IMR-90 (cell line): Measurements from ENCODE around the gene SMTNL1. TPM values are rescaled to one million over a fixed set of nuclear protein-coding genes. Genes with fewer than 3 reads are reported as not detected.
A peak's percentile ranks its signal among the peaks of the same experiment; 100 is the strongest.

Source experiments
- ATAC-seq: fragments of 200-7000 bp; cut with Tn5 transposase; 2 replicates; pipeline ENCODE4 v1.9.1; 2020; ENCODE audit warnings: low read depth, mild to moderate bottlenecking, moderate library complexity
- BruUV-seq: library from RNA; stranded (reverse); fragments of 400-500 nt; replicated peaks from 2 replicates; lab custom pipeline; 2021; lab: Mats Ljungman, UMichigan
- CTCF ChIA-PET: fragments of 300-600 bp; formaldehyde crosslinking; extraction: SDS; loops from one replicate; lab custom pipeline; 2021; ENCODE audit warnings: antibody characterized with exemption; lab: Yijun Ruan, JAX
- POLR2A ChIA-PET: fragments of 300-600 bp; sonication (Branson Sonifier 250); formaldehyde crosslinking; loops from one replicate; lab custom pipeline; 2022; ENCODE audit warnings: antibody characterized with exemption; ENCODE audit not compliant: unreplicated experiment; lab: Charles Lee
- DNase-seq: peaks from one replicate; pipeline ENCODE4 v3.0.0; 2013
- H2AFZ ChIP-seq: replicated peaks from 2 replicates; pipeline ENCODE3; 2013; ENCODE audit warnings: low read length, mild to moderate bottlenecking; ENCODE audit not compliant: poor library complexity
- H2AK5ac ChIP-seq: 2 replicates; pipeline ENCODE4 v1.6.1; 2013; ENCODE audit warnings: low read depth, low read length, inconsistent platforms
- H2AK9ac ChIP-seq: replicated peaks from 2 replicates; pipeline ENCODE3; 2013; ENCODE audit warnings: mild to moderate bottlenecking, low read depth, low read length, moderate library complexity; ENCODE audit not compliant: poor library complexity
- H2BK120ac ChIP-seq: 2 replicates; pipeline ENCODE4 v1.6.1; 2013; ENCODE audit warnings: low read depth, low read length, inconsistent platforms
- H2BK15ac ChIP-seq: 3 replicates; pipeline ENCODE4 v1.6.1; 2013; ENCODE audit warnings: low read depth, low read length, inconsistent platforms
- H2BK20ac ChIP-seq: 2 replicates; pipeline ENCODE4 v1.6.1; 2013; ENCODE audit warnings: low read depth, mild to moderate bottlenecking, inconsistent platforms, low read length, moderate library complexity
- H2BK5ac ChIP-seq: 2 replicates; pipeline ENCODE4 v1.6.1; 2013; ENCODE audit warnings: mild to moderate bottlenecking, low read depth, low read length, inconsistent platforms; ENCODE audit not compliant: poor library complexity, severe bottlenecking
- H3K14ac ChIP-seq: replicated peaks from 2 replicates; pipeline ENCODE4 v1.6.1; 2013; ENCODE audit warnings: low read depth, low read length, inconsistent platforms
- H3K18ac ChIP-seq: 2 replicates; pipeline ENCODE4 v1.6.1; 2013; ENCODE audit warnings: low read depth, low read length, control low read depth
- H3K23ac ChIP-seq: 2 replicates; pipeline ENCODE4 v1.6.1; 2013; ENCODE audit warnings: low read depth, low read length, inconsistent platforms
- H3K27ac ChIP-seq: 2 replicates; pipeline ENCODE4 v1.5.1; 2013; ENCODE audit warnings: mild to moderate bottlenecking, control low read depth, low read length; ENCODE audit not compliant: insufficient read depth
- H3K27me3 ChIP-seq: 2 replicates; pipeline ENCODE4 v1.6.1; 2013; ENCODE audit warnings: low read length; ENCODE audit not compliant: control insufficient read depth, insufficient read depth
- H3K36me3 ChIP-seq: 2 replicates; pipeline ENCODE4 v1.6.1; 2013; ENCODE audit warnings: low read length, mixed read lengths; ENCODE audit not compliant: control insufficient read depth, insufficient read depth
- H3K4ac ChIP-seq: 2 replicates; pipeline ENCODE4 v1.6.1; 2013; ENCODE audit warnings: low read depth, low read length, inconsistent platforms
- H3K4me1 ChIP-seq: 2 replicates; pipeline ENCODE4 v1.6.1; 2013; ENCODE audit warnings: low read length, mixed read lengths; ENCODE audit not compliant: control insufficient read depth, insufficient read depth
- H3K4me2 ChIP-seq: 2 replicates; pipeline ENCODE4 v1.6.1; 2013; ENCODE audit warnings: low read depth, mild to moderate bottlenecking, control low read depth, low read length, moderate library complexity
- H3K4me3 ChIP-seq: 2 replicates; pipeline ENCODE4 v1.5.1; 2013; ENCODE audit warnings: low read depth, mild to moderate bottlenecking, control low read depth, low read length, moderate library complexity; ENCODE audit not compliant: insufficient read depth
- H3K56ac ChIP-seq: 2 replicates; pipeline ENCODE4 v1.6.1; 2013; ENCODE audit warnings: low read length, inconsistent platforms; ENCODE audit not compliant: insufficient read depth; ENCODE audit errors: extremely low read depth
- H3K79me1 ChIP-seq, 2 experiments: 2 replicates each; pipeline ENCODE4 v1.6.1; 2013; ENCODE audit warnings: low read length in 2 of 2, inconsistent platforms in 1 of 2, low read depth in 1 of 2
- H3K9ac ChIP-seq: 2 replicates; pipeline ENCODE4 v1.6.1; 2013; ENCODE audit warnings: low read depth, low read length, control low read depth
- H3K9me1 ChIP-seq: 2 replicates; pipeline ENCODE4 v1.6.1; 2013; ENCODE audit warnings: low read length, inconsistent platforms; ENCODE audit not compliant: insufficient read depth
- H3K9me3 ChIP-seq: 2 replicates; pipeline ENCODE4 v1.6.1; 2013; ENCODE audit warnings: low read length; ENCODE audit not compliant: control insufficient read depth, insufficient read depth
- H4K20me1 ChIP-seq: 2 replicates; pipeline ENCODE4 v1.6.1; 2013; ENCODE audit warnings: low read length, inconsistent platforms; ENCODE audit not compliant: insufficient read depth
- H4K5ac ChIP-seq: 2 replicates; pipeline ENCODE4 v1.6.1; 2013; ENCODE audit warnings: mild to moderate bottlenecking, low read depth, low read length, control low read depth
- H4K8ac ChIP-seq, 2 experiments: 2 replicates each; pipeline ENCODE4 v1.6.1; 2013; ENCODE audit warnings: low read depth in 2 of 2, low read length in 2 of 2, control low read depth in 1 of 2, inconsistent platforms in 1 of 2
- H4K91ac ChIP-seq: 2 replicates; pipeline ENCODE4 v1.6.1; 2013; ENCODE audit warnings: low read depth, low read length, inconsistent platforms; ENCODE audit not compliant: insufficient read depth
- CHD1 ChIP-seq: IDR thresholded peaks from 2 replicates; pipeline ENCODE4 v1.6.1; 2012; ENCODE audit warnings: low read depth, low read length, improper control_type of control experiment
- CTCF ChIP-seq: conservative IDR thresholded peaks from 2 replicates; pipeline ENCODE4 v1.5.1; 2012; ENCODE audit warnings: mild to moderate bottlenecking, low read depth, low read length, improper control_type of control experiment
- MXI1 ChIP-seq: IDR thresholded peaks from 2 replicates; pipeline ENCODE4 v1.6.1; 2012; ENCODE audit warnings: low read depth, mild to moderate bottlenecking, low read length, moderate library complexity, borderline replicate concordance
- NFE2L2 ChIP-seq: fragments of 150-350 bp; IDR thresholded peaks from 2 replicates; pipeline ENCODE4 v1.6.1; 2016; ENCODE audit warnings: low read depth, mild to moderate bottlenecking, low read length
- RCOR1 ChIP-seq: IDR thresholded peaks from 2 replicates; pipeline ENCODE4 v1.6.1; 2012; ENCODE audit warnings: mild to moderate bottlenecking, low read length, improper control_type of control experiment; ENCODE audit not compliant: insufficient replicate concordance
- RFX5 ChIP-seq: IDR thresholded peaks from 2 replicates; pipeline ENCODE4 v1.8.0; 2012; ENCODE audit warnings: low read depth, mild to moderate bottlenecking, low read length, moderate library complexity
- WGBS, 2 experiments: methylation state at CpG; one replicate each; pipeline versions ENCODE4 v1.1.5 to v1.1.7; 2013; ENCODE audit warnings: missing lambda C conversion rate in 2 of 2; ENCODE audit not compliant: insufficient read length in 1 of 2; ENCODE audit errors: extremely low coverage in 2 of 2; 5-methylcytosine and 5-hydroxymethylcytosine counted together
- dilution Hi-C: fragments of 300-500 bp; cut with HindIII; formaldehyde crosslinking; loops from one replicate; pipeline ENCODE4 v1.14.3; 2018; ENCODE audit warnings: low sequenced_read_pairs; ENCODE audit not compliant: unreplicated experiment
- in situ Hi-C: fragments of 300-500 bp; cut with MboI; formaldehyde crosslinking; loops from 3 replicates; pipeline ENCODE4 v1.14.3; 2019; ENCODE audit warnings: low sequenced_read_pairs, inconsistent platforms, mixed read lengths
- intact Hi-C: fragments of 100-400 bp; cut with micrococcal nuclease; formaldehyde crosslinking; loops from 2 replicates; pipeline ENCODE4 v1.10.0; 2022
- polyA plus RNA-seq, 3 experiments: library from polyadenylated mRNA; depleted of rRNA; stranded (reverse); fragments of >200 nt; gene quantifications; 2 replicates each; pipeline ENCODE4 v1.2.3, GENCODE V29; 2012; ENCODE audit warnings: low replicate concordance in 1 of 3
- total RNA-seq: library from RNA; depleted of rRNA; stranded (reverse); fragments of >200 nt; gene quantifications from 2 replicates; pipeline ENCODE4 v1.2.3, GENCODE V29; 2012
- TF ChIP-seq, protein P1 (sequence below): fragments of 150-350 bp; IDR thresholded peaks from 2 replicates; pipeline ENCODE4 v1.6.1; 2017; ENCODE audit warnings: mild to moderate bottlenecking, antibody characterized with exemption, low read length, low read depth

The SMTNL1 gene
- total and polyA plus RNA-seq, 2 of the 4 experiments (the other 2 are of a cell fraction) = not detected

DNA sequence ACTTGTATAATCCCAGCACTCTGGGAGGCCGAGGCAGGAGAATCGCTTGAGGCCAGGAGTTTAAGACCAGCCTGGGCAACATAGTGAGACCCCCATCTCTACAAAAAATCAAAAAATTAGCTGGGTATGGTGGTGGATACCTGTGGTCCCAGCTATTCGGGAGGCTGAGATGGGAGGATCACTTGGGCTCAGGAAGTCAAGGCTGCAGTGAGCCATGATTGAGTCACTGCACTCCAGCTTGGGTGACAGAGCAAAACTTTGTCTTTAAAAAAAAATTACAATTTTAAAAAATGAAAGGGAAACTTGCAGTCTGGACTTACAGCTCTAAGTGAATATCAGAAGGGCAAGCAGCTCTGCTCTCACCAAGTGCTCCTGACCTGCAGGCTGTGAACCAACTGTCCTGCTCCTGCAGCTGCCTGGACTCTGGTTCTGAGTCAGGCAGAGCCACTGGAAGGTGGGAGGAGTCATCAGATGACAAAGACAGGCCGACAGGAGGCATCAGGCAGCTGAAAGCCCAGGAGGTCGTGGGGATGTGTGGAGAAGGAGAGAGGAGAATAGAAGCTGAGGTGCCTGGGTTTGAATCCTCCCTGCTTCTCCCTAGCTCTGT, 9.6 kb downstream of the SMTNL1 start:
- Histone ChIP-seq H2AFZ (peak overlapping the region; percentile 74), H3K4me2 (no peak overlapping the region)
- DNase-seq = peak; percentile 72

More for the DNA sequence above, 9.6 kb downstream of the SMTNL1 start:
- H3K4ac ChIP-seq = no peak overlapping the region
- dilution Hi-C loops = no loop called here
- no peaks in the 10 kb centered on the region for H3K4me1 ChIP-seq
- POLR2A ChIA-PET = no interaction called here
- H2BK20ac ChIP-seq = no peak overlapping the region
- no peak overlapping the region for H3K18ac ChIP-seq
- peaks cover 22% of the 10 kb centered on the region for H3K36me3 ChIP-seq
- intact Hi-C loops = no loop called here
- no peak overlapping the region for H3K14ac ChIP-seq
- no TSS peak for BruUV-seq
- H2BK120ac ChIP-seq = no peak overlapping the region
- TF ChIP-seq MXI1 (no peak), NFE2L2 (no peak), RCOR1 (no peak), RFX5 (no peak), CHD1 (no peak), CTCF (0 out of 2 replicates have a peak, but pooled peaks have one; percentile 26)
- TF ChIP-seq, protein P1, sequence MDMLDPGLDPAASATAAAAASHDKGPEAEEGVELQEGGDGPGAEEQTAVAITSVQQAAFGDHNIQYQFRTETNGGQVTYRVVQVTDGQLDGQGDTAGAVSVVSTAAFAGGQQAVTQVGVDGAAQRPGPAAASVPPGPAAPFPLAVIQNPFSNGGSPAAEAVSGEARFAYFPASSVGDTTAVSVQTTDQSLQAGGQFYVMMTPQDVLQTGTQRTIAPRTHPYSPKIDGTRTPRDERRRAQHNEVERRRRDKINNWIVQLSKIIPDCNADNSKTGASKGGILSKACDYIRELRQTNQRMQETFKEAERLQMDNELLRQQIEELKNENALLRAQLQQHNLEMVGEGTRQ = no peak
- peak; percentile 95 for ATAC-seq
- no peak overlapping the region for H4K8ac ChIP-seq
- H3K9ac ChIP-seq = no peak overlapping the region
- H3K27ac ChIP-seq = no peak overlapping the region
- peaks cover 11% of the 10 kb centered on the region for H3K27me3 ChIP-seq
- H3K79me1 ChIP-seq = no peaks in the 10 kb centered on the region
- peak overlapping the region; percentile 68 for H2AK9ac ChIP-seq
- no peaks in the 10 kb centered on the region for H4K20me1 ChIP-seq
- H3K9me1 ChIP-seq = no peaks in the 10 kb centered on the region
- no peak overlapping the region for H3K56ac ChIP-seq
- H2BK5ac ChIP-seq = no peak overlapping the region
- in situ Hi-C loops = no loop called here
- H3K9me3 ChIP-seq = no peaks in the 10 kb centered on the region
- no peak overlapping the region for H3K4me3 ChIP-seq
- H2BK15ac ChIP-seq = no peak overlapping the region
- no peak overlapping the region for H2AK5ac ChIP-seq
- H3K23ac ChIP-seq = no peak overlapping the region
- CTCF ChIA-PET = interaction anchor here (0.6 kb wide), 1 partner anchor 112 kb away, joined by 8 read pairs; no protein-coding TSS in a partner anchor
- no CpG with 5 or more reads among the region's 5 CpGs for WGBS, 2 experiments
- no peak overlapping the region for H4K91ac ChIP-seq
- H4K5ac ChIP-seq = no peak overlapping the region
